Thoracic aorta (tissue), 2 donors: ENCODE data around the gene CECR2. TPM values are rescaled to one million over a fixed set of nuclear protein-coding genes. Genes with fewer than 3 reads are reported as not detected.

ENCODE experiments used
- ATAC-seq: fragments of 150-250 bp; one replicate; pipeline ENCODE4 v1.8.0; 2017; ENCODE audit warnings: low read depth; ENCODE audit not compliant: insufficient number of reproducible peaks, low FRiP score
- DNase-seq: peaks from one replicate; pipeline ENCODE4 v3.0.0-alpha.2; 2020; ENCODE audit warnings: low spot score
- H3K27ac ChIP-seq, 2 donors: fragments of 200-600 bp; sonication (generic); 1 replicate in 1 of 2; 2 replicates in 1 of 2; pipeline ENCODE4 v1.5.1; 2016; ENCODE audit warnings: mild to moderate bottlenecking in 2 of 2, moderate library complexity in 2 of 2
- H3K27me3 ChIP-seq: fragments of 200-600 bp; sonication (generic); replicated peaks from 2 replicates; pipeline ENCODE4 v1.6.0; 2016; ENCODE audit warnings: mild to moderate bottlenecking; ENCODE audit not compliant: insufficient read depth
- H3K36me3 ChIP-seq: fragments of 200-600 bp; sonication (generic); one replicate; pipeline ENCODE4 v1.5.1; 2016
- H3K4me1 ChIP-seq, 2 donors: fragments of 200-600 bp; sonication (generic); 1 replicate in 1 of 2; 2 replicates in 1 of 2; pipeline versions ENCODE4 v1.5.1 to v1.6.0; 2016; ENCODE audit warnings: low read depth in 2 of 2, mild to moderate bottlenecking in 1 of 2; ENCODE audit not compliant: control insufficient read depth in 1 of 2
- H3K4me3 ChIP-seq: fragments of 200-600 bp; sonication (generic); 2 replicates; pipeline ENCODE4 v1.5.1; 2016; ENCODE audit warnings: mild to moderate bottlenecking
- H3K9me3 ChIP-seq: fragments of 200-600 bp; sonication (generic); 2 replicates; pipeline ENCODE4 v1.5.1; 2016
- CTCF ChIP-seq: fragments of 200-600 bp; sonication (generic); IDR thresholded peaks from one replicate; pipeline ENCODE4 v1.5.1; 2019; ENCODE audit warnings: antibody characterized with exemption
- total RNA-seq, 2 donors: library from RNA; depleted of rRNA; stranded (reverse); fragments of >200 nt; gene quantifications; one replicate each; pipeline versions ENCODE4 v1.1.0 to v1.2.3, GENCODE V29; 2016

The CECR2 gene
- total RNA-seq, 2 donors from 2014 or later = 0.28 TPM; not detected in 1

- Histone ChIP-seq H3K4me1 (no peaks in the 10 kb centered on the region), H3K9me3 (no peaks in the 10 kb centered on the region), H3K4me3 (no peak overlapping the region), H3K27me3 (no peaks in the 10 kb centered on the region), H3K27ac (no peak overlapping the region), H3K36me3 (no peaks in the 10 kb centered on the region)
- TF ChIP-seq CTCF = no peak
- DNase-seq (no peak), ATAC-seq (no peak)
Observed at GRCh38 chr22:17334059-17334458, 35.2 kb upstream of the CECR2 start.

- H3K4me3 ChIP-seq = no peak overlapping the region
- ATAC-seq (no peak), DNase-seq (no peak)
- H3K4me1 ChIP-seq = no peaks in the 10 kb centered on the region
- H3K27me3 ChIP-seq = no peaks in the 10 kb centered on the region
- no peak overlapping the region for H3K27ac ChIP-seq
- H3K9me3 ChIP-seq = no peaks in the 10 kb centered on the region
- TF ChIP-seq CTCF = no peak
- H3K36me3 ChIP-seq = no peaks in the 10 kb centered on the region
Observed at GRCh38 chr22:17334983-17335382, 34.3 kb upstream of the CECR2 start.

GRCh38 chr22:17336061-17336460 is 33.2 kb upstream of the CECR2 start:
- Histone ChIP-seq H3K27ac (no peak overlapping the region), H3K27me3 (no peaks in the 10 kb centered on the region), H3K4me3 (no peak overlapping the region), H3K4me1 (no peaks in the 10 kb centered on the region), H3K36me3 (no peaks in the 10 kb centered on the region), H3K9me3 (no peaks in the 10 kb centered on the region)
- no peak for DNase-seq
- ATAC-seq = no peak
- TF ChIP-seq CTCF = no peak

GRCh38 chr22:17337639-17338038 is 31.6 kb upstream of the CECR2 start:
- ATAC-seq (no peak), DNase-seq (no peak)
- Histone ChIP-seq H3K27ac (no peak overlapping the region), H3K4me1 (no peaks in the 10 kb centered on the region), H3K4me3 (no peak overlapping the region), H3K9me3 (no peaks in the 10 kb centered on the region), H3K36me3 (no peaks in the 10 kb centered on the region), H3K27me3 (no peaks in the 10 kb centered on the region)
- TF ChIP-seq CTCF = no peak

GRCh38 chr22:17339095-17339693 is 30.1 kb upstream of the CECR2 start:
- DNase-seq (no peak), ATAC-seq (no peak)
- Histone ChIP-seq H3K9me3 (no peaks in the 10 kb centered on the region), H3K4me1 (no peaks in the 10 kb centered on the region), H3K4me3 (no peak overlapping the region), H3K27ac (no peak overlapping the region), H3K27me3 (no peaks in the 10 kb centered on the region), H3K36me3 (no peaks in the 10 kb centered on the region)
- TF ChIP-seq CTCF = no peak
